ENCODE results near the gene SLC38A11. TPM values are rescaled to one million over a fixed set of nuclear protein-coding genes. Genes with fewer than 3 reads are reported as not detected.

The SLC38A11 gene
- total RNA-seq, 1 experiment from 2014 or later = not detected

- ChIA-PET CTCF (interaction anchor here (0.6 kb wide), 1 partner anchor 1177 kb away, joined by 3 read pairs; no protein-coding TSS in a partner anchor), POLR2A (interaction anchor here (2.2 kb wide), 1 partner anchor 8 kb away, joined by 8 read pairs; no protein-coding TSS in a partner anchor)
- Mint-ChIP-seq H3K4me3 (ENCODE audit: unreplicated experiment) (no peak overlapping the region), H3K4me1 (ENCODE audit: insufficient read depth, unreplicated experiment) (no peaks in the 10 kb centered on the region), H3K36me3 (ENCODE audit: insufficient read depth, unreplicated experiment) (no peaks in the 10 kb centered on the region), H3K9me3 (ENCODE audit: unreplicated experiment) (no peaks in the 10 kb centered on the region), H3K27me3 (ENCODE audit: insufficient read depth, unreplicated experiment) (no peaks in the 10 kb centered on the region), H3K27ac (ENCODE audit: low read depth, unreplicated experiment) (no peak overlapping the region)
- BruUV-seq (replicated peaks) = no TSS peak
- intact Hi-C loops (cut with micrococcal nuclease) = no loop called here
- DNase-seq (ENCODE audit: unreplicated experiment) = no peak
- TF ChIP-seq, protein P1, sequence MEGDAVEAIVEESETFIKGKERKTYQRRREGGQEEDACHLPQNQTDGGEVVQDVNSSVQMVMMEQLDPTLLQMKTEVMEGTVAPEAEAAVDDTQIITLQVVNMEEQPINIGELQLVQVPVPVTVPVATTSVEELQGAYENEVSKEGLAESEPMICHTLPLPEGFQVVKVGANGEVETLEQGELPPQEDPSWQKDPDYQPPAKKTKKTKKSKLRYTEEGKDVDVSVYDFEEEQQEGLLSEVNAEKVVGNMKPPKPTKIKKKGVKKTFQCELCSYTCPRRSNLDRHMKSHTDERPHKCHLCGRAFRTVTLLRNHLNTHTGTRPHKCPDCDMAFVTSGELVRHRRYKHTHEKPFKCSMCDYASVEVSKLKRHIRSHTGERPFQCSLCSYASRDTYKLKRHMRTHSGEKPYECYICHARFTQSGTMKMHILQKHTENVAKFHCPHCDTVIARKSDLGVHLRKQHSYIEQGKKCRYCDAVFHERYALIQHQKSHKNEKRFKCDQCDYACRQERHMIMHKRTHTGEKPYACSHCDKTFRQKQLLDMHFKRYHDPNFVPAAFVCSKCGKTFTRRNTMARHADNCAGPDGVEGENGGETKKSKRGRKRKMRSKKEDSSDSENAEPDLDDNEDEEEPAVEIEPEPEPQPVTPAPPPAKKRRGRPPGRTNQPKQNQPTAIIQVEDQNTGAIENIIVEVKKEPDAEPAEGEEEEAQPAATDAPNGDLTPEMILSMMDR (IDR thresholded peaks at IDR 0.05; ENCODE audit: unreplicated experiment) = no peak
Observed at GRCh38 chr2:164928101-164928673, 27.1 kb downstream of the SLC38A11 start.

DNA sequence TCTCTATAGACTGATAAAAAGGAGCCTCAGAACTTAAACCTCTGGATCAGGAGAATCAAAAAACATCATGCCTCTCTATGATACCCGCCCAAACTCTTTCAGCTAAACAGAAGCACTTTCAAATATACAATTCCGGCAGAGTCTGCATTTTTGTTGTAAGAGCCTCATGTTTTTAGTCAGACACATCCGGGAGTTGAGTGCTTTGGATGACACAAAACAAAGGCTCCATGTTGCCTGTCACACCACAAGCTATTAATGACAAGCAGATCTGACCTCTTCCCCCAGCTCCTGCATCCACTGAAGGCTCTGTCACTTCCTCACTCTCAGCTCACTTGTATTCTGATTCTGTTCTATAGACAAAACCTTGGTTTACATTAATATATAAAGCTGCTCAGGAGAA, 33.2 kb downstream of the SLC38A11 start:
- POLR2A ChIA-PET = interaction anchor here (1.5 kb wide), 1 partner anchor 70 kb away, joined by 4 read pairs; no protein-coding TSS in a partner anchor
- Mint-ChIP-seq H3K27ac (ENCODE audit: low read depth, unreplicated experiment) (no peak overlapping the region), H3K4me1 (ENCODE audit: insufficient read depth, unreplicated experiment) (peaks cover 8% of the 10 kb centered on the region), H3K36me3 (ENCODE audit: insufficient read depth, unreplicated experiment) (peaks cover 6% of the 10 kb centered on the region), H3K4me3 (ENCODE audit: unreplicated experiment) (no peak overlapping the region), H3K9me3 (ENCODE audit: unreplicated experiment) (no peaks in the 10 kb centered on the region), H3K27me3 (ENCODE audit: insufficient read depth, unreplicated experiment) (no peaks in the 10 kb centered on the region)
- BruUV-seq (replicated peaks) = no TSS peak
- DNase-seq (ENCODE audit: unreplicated experiment) = no peak
- intact Hi-C loops (cut with micrococcal nuclease) = no loop called here
- TF ChIP-seq, protein P1 (IDR thresholded peaks at IDR 0.05; ENCODE audit: unreplicated experiment) = no peak
- CTCF ChIA-PET = interaction anchor here (0.6 to 3.9 kb wide), 8 partner anchors 9 to 281 kb away, joined by 3 to 20 read pairs (median 6); partner anchors contain the start of gene SCN3A

DNA sequence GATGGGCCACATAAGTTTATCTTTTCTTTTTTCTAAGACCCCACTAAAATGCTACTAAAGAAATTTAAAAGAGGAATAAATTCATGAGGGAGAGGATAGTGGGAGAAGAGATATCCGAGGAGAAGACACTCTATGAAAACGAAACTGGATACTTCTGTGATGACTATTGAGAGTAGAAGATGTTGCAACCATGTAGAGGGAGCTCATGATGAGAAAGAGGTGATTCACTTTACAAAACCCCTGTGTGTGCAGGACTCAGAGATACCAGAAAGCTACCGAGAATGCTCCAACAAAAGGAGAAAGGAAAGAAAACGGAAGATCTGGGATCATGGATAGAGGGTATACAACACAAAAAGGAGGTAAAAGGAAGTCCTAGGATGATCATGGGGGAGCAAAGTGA, 34.9 kb downstream of the SLC38A11 start:
- peak overlapping the region; percentile 77 for H3K27ac Mint-ChIP-seq (ENCODE audit: low read depth, unreplicated experiment)
- intact Hi-C loops (cut with micrococcal nuclease) = no loop called here
- TF ChIP-seq, protein P1 (IDR thresholded peaks at IDR 0.05; ENCODE audit: unreplicated experiment) = no peak
- ChIA-PET CTCF (interaction anchor here (0.6 to 3.9 kb wide), 13 partner anchors 10 to 1392 kb away, joined by 3 to 29 read pairs (median 4); partner anchors contain the start of gene COBLL1), POLR2A (interaction anchor here (0.6 to 2.4 kb wide), 14 partner anchors 9 to 275 kb away, joined by 3 to 13 read pairs (median 6); partner anchors contain the start of gene COBLL1)
- peaks cover 8% of the 10 kb centered on the region for H3K4me1 Mint-ChIP-seq (ENCODE audit: insufficient read depth, unreplicated experiment)
- BruUV-seq (replicated peaks) = no TSS peak
- no peaks in the 10 kb centered on the region for H3K27me3 Mint-ChIP-seq (ENCODE audit: insufficient read depth, unreplicated experiment)
- no peaks in the 10 kb centered on the region for H3K9me3 Mint-ChIP-seq (ENCODE audit: unreplicated experiment)
- DNase-seq (ENCODE audit: unreplicated experiment) = peak; percentile 89
- H3K36me3 Mint-ChIP-seq (ENCODE audit: insufficient read depth, unreplicated experiment) = peaks cover 6% of the 10 kb centered on the region
- H3K4me3 Mint-ChIP-seq (ENCODE audit: unreplicated experiment) = peak overlapping the region; percentile 60

DNA sequence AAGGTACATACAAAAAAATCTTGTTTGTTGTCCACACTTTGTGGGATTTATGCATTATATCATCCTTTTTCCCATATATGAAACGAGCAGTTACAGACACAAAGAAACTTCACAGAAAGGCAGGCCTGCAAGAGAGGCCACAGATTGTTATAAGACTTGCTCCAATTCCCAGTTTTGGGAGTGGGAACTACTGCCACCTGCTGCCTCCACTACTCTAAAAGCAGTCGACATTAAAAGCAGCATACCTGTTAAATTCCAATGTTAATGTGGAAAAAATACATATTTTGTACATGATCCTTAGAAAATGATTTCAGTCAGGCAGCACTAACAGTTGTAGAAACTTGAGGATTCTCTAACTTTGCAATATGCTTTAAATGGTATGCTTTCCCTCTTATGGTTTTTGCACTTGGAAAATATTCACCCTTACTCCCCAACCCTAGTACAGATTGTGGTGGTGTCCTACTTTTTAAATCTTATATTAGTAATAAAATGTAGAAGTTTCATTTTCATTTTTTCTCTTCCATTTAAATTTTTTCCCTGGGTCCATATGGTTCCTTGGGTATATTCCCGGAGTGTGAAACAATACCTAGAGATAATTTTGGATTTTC, 37.9 kb downstream of the SLC38A11 start:
- Mint-ChIP-seq H3K27me3 (ENCODE audit: insufficient read depth, unreplicated experiment) (no peaks in the 10 kb centered on the region), H3K4me1 (ENCODE audit: insufficient read depth, unreplicated experiment) (peaks cover 8% of the 10 kb centered on the region), H3K36me3 (ENCODE audit: insufficient read depth, unreplicated experiment) (peaks cover 6% of the 10 kb centered on the region), H3K27ac (ENCODE audit: low read depth, unreplicated experiment) (no peak overlapping the region), H3K9me3 (ENCODE audit: unreplicated experiment) (no peaks in the 10 kb centered on the region), H3K4me3 (ENCODE audit: unreplicated experiment) (no peak overlapping the region)
- peak; percentile 65 for DNase-seq (ENCODE audit: unreplicated experiment)
- no TSS peak for BruUV-seq (replicated peaks)
- ChIA-PET CTCF (interaction anchor here (0.8 to 3.5 kb wide), 5 partner anchors 178 to 198 kb away, joined by 4 to 29 read pairs (median 12); no protein-coding TSS in a partner anchor), POLR2A (interaction anchor here (1.3 to 1.4 kb wide), 2 partner anchors 181 to 182 kb away, joined by 4 to 5 read pairs; no protein-coding TSS in a partner anchor)
- TF ChIP-seq, protein P1 (IDR thresholded peaks at IDR 0.05; ENCODE audit: unreplicated experiment) = peak; percentile 58
- intact Hi-C loops (cut with micrococcal nuclease) = loop anchor here (1.0 kb wide), 1 partner anchor 180 kb away; no protein-coding TSS in a partner anchor

Measured in MCF 10A (cell line).